AG10803 (cell line): ENCODE measurements around the gene RHEB.

Source experiments
- DNase-seq: peaks from one replicate; pipeline ENCODE4 v3.0.0; 2010; ENCODE audit warnings: low read depth
- H3K4me3 ChIP-seq: 2 replicates; pipeline ENCODE4 v1.5.1; 2011; ENCODE audit warnings: mild to moderate bottlenecking, low read length, control low read depth
- TF ChIP-seq, protein P1 (sequence below): conservative IDR thresholded peaks from 2 replicates; pipeline ENCODE4 v1.5.1; 2011; ENCODE audit warnings: mild to moderate bottlenecking, low read length, control low read depth, inconsistent platforms

The RHEB gene

GRCh38 chr7:151468217-151469018 is 51.3 kb downstream of the RHEB start:
- DNase-seq: no peak
- H3K4me3 ChIP-seq: no peak overlapping the region
- TF ChIP-seq, protein P1, sequence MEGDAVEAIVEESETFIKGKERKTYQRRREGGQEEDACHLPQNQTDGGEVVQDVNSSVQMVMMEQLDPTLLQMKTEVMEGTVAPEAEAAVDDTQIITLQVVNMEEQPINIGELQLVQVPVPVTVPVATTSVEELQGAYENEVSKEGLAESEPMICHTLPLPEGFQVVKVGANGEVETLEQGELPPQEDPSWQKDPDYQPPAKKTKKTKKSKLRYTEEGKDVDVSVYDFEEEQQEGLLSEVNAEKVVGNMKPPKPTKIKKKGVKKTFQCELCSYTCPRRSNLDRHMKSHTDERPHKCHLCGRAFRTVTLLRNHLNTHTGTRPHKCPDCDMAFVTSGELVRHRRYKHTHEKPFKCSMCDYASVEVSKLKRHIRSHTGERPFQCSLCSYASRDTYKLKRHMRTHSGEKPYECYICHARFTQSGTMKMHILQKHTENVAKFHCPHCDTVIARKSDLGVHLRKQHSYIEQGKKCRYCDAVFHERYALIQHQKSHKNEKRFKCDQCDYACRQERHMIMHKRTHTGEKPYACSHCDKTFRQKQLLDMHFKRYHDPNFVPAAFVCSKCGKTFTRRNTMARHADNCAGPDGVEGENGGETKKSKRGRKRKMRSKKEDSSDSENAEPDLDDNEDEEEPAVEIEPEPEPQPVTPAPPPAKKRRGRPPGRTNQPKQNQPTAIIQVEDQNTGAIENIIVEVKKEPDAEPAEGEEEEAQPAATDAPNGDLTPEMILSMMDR: no peak

DNA sequence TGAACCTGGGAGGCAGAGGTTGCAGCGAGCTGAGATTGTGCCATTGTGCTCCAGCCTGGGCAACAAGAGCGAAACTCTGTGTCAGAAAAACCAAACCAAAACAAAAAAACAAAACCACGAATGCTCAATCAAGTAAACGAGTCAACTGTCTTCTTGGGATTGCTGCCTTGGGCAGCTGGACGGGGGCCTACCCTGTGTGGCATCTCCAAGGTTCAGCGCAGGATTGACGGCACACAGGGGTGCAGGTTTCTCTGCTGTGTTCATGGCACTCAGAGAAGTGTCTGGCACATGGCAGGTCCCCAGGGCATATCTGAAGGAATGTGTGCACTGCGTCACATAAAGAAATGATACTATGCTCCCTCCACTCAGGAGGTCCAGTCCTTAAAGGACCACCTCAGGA is 54.5 kb downstream of the RHEB start:
- no peak overlapping the region for H3K4me3 ChIP-seq
- DNase-seq: no peak
- TF ChIP-seq, protein P1: no peak

DNA sequence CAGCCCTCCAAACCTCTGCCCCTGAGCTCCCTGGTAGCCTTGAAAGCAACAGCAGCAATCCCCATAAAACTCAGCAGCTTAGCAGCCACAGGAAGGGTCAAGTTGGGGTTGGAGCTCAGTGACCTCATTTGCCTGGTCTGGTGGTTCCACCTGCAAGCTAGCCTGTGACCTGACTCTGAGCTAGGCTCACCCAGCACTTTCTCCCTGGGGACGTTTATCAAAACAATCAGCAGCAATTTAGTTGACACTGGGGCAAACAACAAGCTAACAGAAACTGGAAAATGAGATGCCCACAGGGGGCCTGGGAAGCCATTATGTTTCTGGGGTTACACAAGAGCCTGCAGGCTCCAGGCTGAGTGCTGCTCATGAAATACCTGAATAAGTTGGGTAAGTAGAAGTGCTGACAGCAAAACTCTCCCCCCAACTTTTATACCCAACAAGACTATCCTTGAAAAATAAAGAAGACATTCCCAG is 57.4 kb downstream of the RHEB start:
- no peak for DNase-seq
- H3K4me3 ChIP-seq: no peak overlapping the region
- TF ChIP-seq, protein P1: no peak

DNA sequence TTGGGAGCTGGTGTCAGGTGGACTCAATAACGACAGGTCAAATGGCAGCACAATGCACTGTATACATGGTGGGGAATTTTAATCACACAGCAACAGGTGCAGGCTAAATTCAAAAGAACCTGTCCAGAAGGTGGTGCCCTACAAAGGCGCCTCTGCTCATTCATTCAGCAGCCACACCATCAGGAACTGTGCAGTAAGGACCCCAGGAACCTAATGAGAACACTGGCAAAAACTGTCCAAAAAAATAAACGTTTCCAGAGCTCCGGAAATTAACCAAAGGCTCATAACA is 57.8 kb downstream of the RHEB start:
- TF ChIP-seq, protein P1: no peak
- no peak for DNase-seq
- H3K4me3 ChIP-seq: no peak overlapping the region

DNA sequence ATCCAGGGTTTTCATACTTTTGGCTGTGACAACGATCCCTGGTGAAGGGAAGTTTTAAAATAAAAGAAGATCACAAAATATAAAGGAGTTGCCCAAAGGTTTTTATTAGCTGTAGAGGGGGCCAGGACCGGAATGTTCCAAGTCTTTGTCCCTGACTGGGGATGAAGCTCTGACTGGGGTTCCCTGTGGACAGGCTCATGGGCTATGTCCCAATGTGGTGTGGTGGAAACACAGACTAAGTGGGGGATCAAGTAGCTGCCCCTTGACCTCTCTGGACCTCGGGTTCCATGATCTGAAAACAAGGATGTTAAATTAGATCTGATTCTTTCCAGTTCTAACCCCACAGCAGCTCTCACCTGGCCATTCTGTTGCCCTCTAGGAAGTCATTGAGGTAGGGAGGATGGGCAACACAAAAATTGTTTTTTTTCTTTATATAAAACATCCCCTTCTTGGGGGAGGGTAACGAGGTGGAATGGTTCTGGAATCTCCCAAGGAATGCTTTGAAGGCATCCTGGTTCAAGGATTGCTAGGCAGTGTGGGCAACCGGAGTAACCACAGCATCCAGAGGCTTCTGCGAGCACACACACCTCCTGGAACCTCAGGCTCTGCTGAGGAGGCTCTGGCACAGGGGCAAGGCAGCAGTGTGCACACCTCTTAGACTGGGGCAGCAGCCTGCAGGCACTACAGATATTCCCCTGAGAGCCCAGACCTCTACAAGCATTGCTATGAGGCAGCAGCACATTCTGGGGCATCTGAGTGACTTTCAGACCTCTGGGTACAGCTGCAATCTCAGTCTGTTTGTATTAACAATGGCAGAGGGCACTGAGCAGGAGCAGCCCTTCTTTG is 58.4 kb downstream of the RHEB start:
- no peak overlapping the region for H3K4me3 ChIP-seq
- TF ChIP-seq, protein P1: no peak
- DNase-seq: peak; percentile 21

GRCh38 chr7:151460474-151460855 is 59.2 kb downstream of the RHEB start:
- TF ChIP-seq, protein P1: no peak
- H3K4me3 ChIP-seq: peak overlapping the region; percentile 46
- peak; percentile 22 for DNase-seq
